ENCODE data around the gene MEGF6.

DNA sequence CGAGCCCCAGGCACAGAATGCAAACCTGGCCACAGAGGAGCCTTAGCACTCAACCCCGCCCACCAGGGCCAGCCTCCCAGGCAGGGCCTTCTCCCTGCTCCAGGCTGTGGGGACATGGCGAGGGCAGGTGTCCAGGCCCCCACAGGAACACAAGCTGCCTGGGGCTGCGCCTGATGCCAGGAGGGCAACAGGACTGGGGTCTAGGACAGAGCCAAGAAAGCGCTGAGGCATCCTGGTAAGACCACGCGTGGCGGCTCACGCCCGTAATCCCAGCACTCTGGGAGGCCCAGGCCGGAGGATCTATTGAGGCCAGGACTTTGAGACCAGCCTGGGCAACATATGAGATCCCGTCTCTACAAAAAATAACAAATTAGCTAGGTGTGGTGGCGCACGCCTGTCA is 59.1 kb downstream of the MEGF6 start:
- TF ChIP-seq, protein P1, sequence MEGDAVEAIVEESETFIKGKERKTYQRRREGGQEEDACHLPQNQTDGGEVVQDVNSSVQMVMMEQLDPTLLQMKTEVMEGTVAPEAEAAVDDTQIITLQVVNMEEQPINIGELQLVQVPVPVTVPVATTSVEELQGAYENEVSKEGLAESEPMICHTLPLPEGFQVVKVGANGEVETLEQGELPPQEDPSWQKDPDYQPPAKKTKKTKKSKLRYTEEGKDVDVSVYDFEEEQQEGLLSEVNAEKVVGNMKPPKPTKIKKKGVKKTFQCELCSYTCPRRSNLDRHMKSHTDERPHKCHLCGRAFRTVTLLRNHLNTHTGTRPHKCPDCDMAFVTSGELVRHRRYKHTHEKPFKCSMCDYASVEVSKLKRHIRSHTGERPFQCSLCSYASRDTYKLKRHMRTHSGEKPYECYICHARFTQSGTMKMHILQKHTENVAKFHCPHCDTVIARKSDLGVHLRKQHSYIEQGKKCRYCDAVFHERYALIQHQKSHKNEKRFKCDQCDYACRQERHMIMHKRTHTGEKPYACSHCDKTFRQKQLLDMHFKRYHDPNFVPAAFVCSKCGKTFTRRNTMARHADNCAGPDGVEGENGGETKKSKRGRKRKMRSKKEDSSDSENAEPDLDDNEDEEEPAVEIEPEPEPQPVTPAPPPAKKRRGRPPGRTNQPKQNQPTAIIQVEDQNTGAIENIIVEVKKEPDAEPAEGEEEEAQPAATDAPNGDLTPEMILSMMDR (IDR thresholded peaks at IDR 0.05), result no peak
- no peak for TF ChIP-seq POLR2AphosphoS5 (IDR thresholded peaks at IDR 0.05)
- TF ChIP-seq EP300 (IDR thresholded peaks at IDR 0.05; ENCODE audit: low read depth), result no peak
- no peak for TF ChIP-seq POLR2A (IDR thresholded peaks at IDR 0.05)
